ENCODE results near the gene PCSK6.
"Not testable (repeated sequence)": the region's sequence is repeated elsewhere in the genome, so short reads cannot be mapped to it uniquely, and the experiment has no call there.

The PCSK6 gene

DNA sequence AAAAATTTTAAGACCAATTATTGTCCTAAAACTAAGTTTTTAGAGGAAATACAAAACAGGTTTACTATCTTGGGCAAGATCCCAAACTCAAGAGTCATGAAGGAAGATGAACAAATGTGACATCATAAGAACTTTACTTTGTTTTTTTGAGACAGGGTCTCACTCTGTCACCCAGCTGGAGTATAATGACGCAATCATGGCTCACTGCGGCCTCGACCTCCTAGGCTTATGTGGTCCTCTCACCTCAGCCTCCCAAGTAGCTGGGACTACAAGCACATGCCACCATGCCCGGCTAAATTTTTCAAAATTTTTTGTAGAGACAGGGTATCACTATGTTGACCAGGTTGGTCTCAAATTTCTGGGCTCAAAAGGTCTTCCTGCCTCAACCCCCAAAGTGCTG, 69.3 kb downstream of the PCSK6 start:
- Histone ChIP-seq H2BK15ac (ENCODE audit: low read length) (no peak overlapping the region), H4K91ac (ENCODE audit: low read depth, low read length, poor library complexity) (no peak overlapping the region), H3K4me3 (ENCODE audit: low read length in 2 of 2) (no peak overlapping the region), H3K27me3 (ENCODE audit: control insufficient read depth in 3 of 3, insufficient read depth in 3 of 3, low read depth in 1 of 3, low read length in 3 of 3) (no peaks in the 10 kb centered on the region), H3K4ac (ENCODE audit: low read length) (no peak overlapping the region), H3K4me1 (ENCODE audit: control insufficient read depth in 2 of 2, insufficient read depth in 1 of 2, low read depth in 1 of 2, low read length in 2 of 2) (no peaks in the 10 kb centered on the region), H2AK5ac (ENCODE audit: low read depth, low read length) (no peak overlapping the region), H2BK5ac (ENCODE audit: low read length) (no peak overlapping the region), H2AFZ (ENCODE audit: low read length) (no peak overlapping the region), H3K36me3 (replicated peaks in 1 of 2; ENCODE audit: control insufficient read depth in 2 of 2, insufficient read depth in 2 of 2, low read length in 2 of 2) (no peaks in the 10 kb centered on the region), H2BK12ac (ENCODE audit: low read length) (no peak overlapping the region), H3K9ac (ENCODE audit: low read depth, low read length, poor library complexity) (no peak overlapping the region), H3K9me3 (replicated peaks in 1 of 2; ENCODE audit: control insufficient read depth in 2 of 2, insufficient read depth in 1 of 2, low read depth in 1 of 2, low read length in 2 of 2) (peaks cover 0 to 5% of the 10 kb centered on the region in 2 donors), H3K27ac (replicated peaks; ENCODE audit: low read length) (no peak overlapping the region), H3K18ac (ENCODE audit: low read length) (no peak overlapping the region), H3K23ac (ENCODE audit: low read depth, low read length, poor library complexity) (no peak overlapping the region), H4K8ac (ENCODE audit: low read depth, low read length) (no peak overlapping the region), H3K4me2 (ENCODE audit: insufficient read depth, low read length, poor library complexity, severe bottlenecking) (no peak overlapping the region), H2BK120ac (ENCODE audit: low read depth, low read length) (no peak overlapping the region), H3K79me1 (ENCODE audit: low read depth, low read length) (no peaks in the 10 kb centered on the region), H3K14ac (ENCODE audit: low read length) (no peak overlapping the region)
- no peak for DNase-seq (ENCODE audit: low spot score)
- no CpG with 5 or more reads among the region's 4 CpGs for WGBS, 2 donors (ENCODE audit: extremely low coverage in 2 of 2, insufficient read length in 2 of 2, insufficient replicate concordance in 1 of 2)

DNA sequence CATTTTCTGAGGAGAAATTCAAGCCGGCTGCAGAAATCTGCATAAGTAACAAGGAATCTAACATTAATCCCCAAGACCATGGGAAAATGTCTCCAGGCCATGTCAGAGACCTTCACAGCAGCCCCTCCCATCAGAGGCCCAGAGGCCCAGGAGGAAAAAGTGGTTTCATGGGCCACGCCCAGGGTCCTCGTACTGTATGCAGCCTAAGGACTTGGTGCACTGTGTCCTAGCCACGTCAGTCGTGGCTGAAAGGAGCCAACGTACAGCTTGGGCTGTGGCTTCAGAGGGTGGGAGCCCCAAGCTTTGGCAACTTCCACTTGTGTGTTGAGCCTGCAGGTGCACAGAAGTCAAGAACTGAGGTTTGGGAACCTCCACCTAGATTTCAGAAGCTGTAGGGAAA, 73.0 kb downstream of the PCSK6 start:
- H3K23ac ChIP-seq (ENCODE audit: low read depth, low read length, poor library complexity); H2AK5ac ChIP-seq (ENCODE audit: low read depth, low read length); H2BK120ac ChIP-seq (ENCODE audit: low read depth, low read length); H3K4ac ChIP-seq (ENCODE audit: low read length); DNase-seq (ENCODE audit: low spot score); H3K36me3 ChIP-seq (replicated peaks in 1 of 2; ENCODE audit: control insufficient read depth in 2 of 2, insufficient read depth in 2 of 2, low read length in 2 of 2); H2BK15ac ChIP-seq (ENCODE audit: low read length); H3K27me3 ChIP-seq (ENCODE audit: control insufficient read depth in 3 of 3, insufficient read depth in 3 of 3, low read depth in 1 of 3, low read length in 3 of 3); H2AFZ ChIP-seq (ENCODE audit: low read length); H3K4me3 ChIP-seq (ENCODE audit: low read length in 2 of 2); H3K9ac ChIP-seq (ENCODE audit: low read depth, low read length, poor library complexity); H3K14ac ChIP-seq (ENCODE audit: low read length); H2BK12ac ChIP-seq (ENCODE audit: low read length); H3K9me3 ChIP-seq (replicated peaks in 1 of 2; ENCODE audit: control insufficient read depth in 2 of 2, insufficient read depth in 1 of 2, low read depth in 1 of 2, low read length in 2 of 2); H3K79me1 ChIP-seq (ENCODE audit: low read depth, low read length); H4K8ac ChIP-seq (ENCODE audit: low read depth, low read length); H3K4me2 ChIP-seq (ENCODE audit: insufficient read depth, low read length, poor library complexity, severe bottlenecking); H3K4me1 ChIP-seq (ENCODE audit: control insufficient read depth in 2 of 2, insufficient read depth in 1 of 2, low read depth in 1 of 2, low read length in 2 of 2); H3K27ac ChIP-seq (replicated peaks; ENCODE audit: low read length); H4K91ac ChIP-seq (ENCODE audit: low read depth, low read length, poor library complexity): not testable (repeated sequence)
- Histone ChIP-seq H2BK5ac (ENCODE audit: low read length) (peak overlapping the region; percentile 39), H3K18ac (ENCODE audit: low read length) (peak overlapping the region; percentile 38)
- no CpG with 5 or more reads among the region's 6 CpGs for WGBS, 2 donors (ENCODE audit: extremely low coverage in 2 of 2, insufficient read length in 2 of 2, insufficient replicate concordance in 1 of 2)

GRCh38 chr15:101413239-101413638, 76.3 kb downstream of the PCSK6 start:
- WGBS, 2 donors (ENCODE audit: extremely low coverage in 2 of 2, insufficient read length in 2 of 2, insufficient replicate concordance in 1 of 2) = no CpG with 5 or more reads among the region's 3 CpGs
- no peak overlapping the region for H2BK120ac ChIP-seq (ENCODE audit: low read depth, low read length)
- no peak overlapping the region for H3K23ac ChIP-seq (ENCODE audit: low read depth, low read length, poor library complexity)
- no peak overlapping the region for H3K4me2 ChIP-seq (ENCODE audit: insufficient read depth, low read length, poor library complexity, severe bottlenecking)
- peaks cover 0 to 1% of the 10 kb centered on the region in 2 donors for H3K4me1 ChIP-seq (ENCODE audit: control insufficient read depth in 2 of 2, insufficient read depth in 1 of 2, low read depth in 1 of 2, low read length in 2 of 2)
- no peak overlapping the region for H4K91ac ChIP-seq (ENCODE audit: low read depth, low read length, poor library complexity)
- H2BK5ac ChIP-seq (ENCODE audit: low read length) = no peak overlapping the region
- H2AFZ ChIP-seq (ENCODE audit: low read length) = no peak overlapping the region
- H3K18ac ChIP-seq (ENCODE audit: low read length) = no peak overlapping the region
- peaks cover 0 to 2% of the 10 kb centered on the region in 2 donors for H3K36me3 ChIP-seq (replicated peaks in 1 of 2; ENCODE audit: control insufficient read depth in 2 of 2, insufficient read depth in 2 of 2, low read length in 2 of 2)
- H2AK5ac ChIP-seq (ENCODE audit: low read depth, low read length) = no peak overlapping the region
- no peak overlapping the region for H2BK12ac ChIP-seq (ENCODE audit: low read length)
- H3K14ac ChIP-seq (ENCODE audit: low read length) = no peak overlapping the region
- DNase-seq (ENCODE audit: low spot score) = no peak
- no peak overlapping the region for H3K4ac ChIP-seq (ENCODE audit: low read length)
- H3K79me1 ChIP-seq (ENCODE audit: low read depth, low read length) = no peaks in the 10 kb centered on the region
- H3K4me3 ChIP-seq (ENCODE audit: low read length in 2 of 2) = no peak overlapping the region
- H3K9me3 ChIP-seq (replicated peaks in 1 of 2; ENCODE audit: control insufficient read depth in 2 of 2, insufficient read depth in 1 of 2, low read depth in 1 of 2, low read length in 2 of 2) = peaks cover 0 to 5% of the 10 kb centered on the region in 2 donors
- no peak overlapping the region for H3K9ac ChIP-seq (ENCODE audit: low read depth, low read length, poor library complexity)
- no peak overlapping the region for H4K8ac ChIP-seq (ENCODE audit: low read depth, low read length)
- no peak overlapping the region for H3K27ac ChIP-seq (replicated peaks; ENCODE audit: low read length)
- no peak overlapping the region for H2BK15ac ChIP-seq (ENCODE audit: low read length)
- no peaks in the 10 kb centered on the region for H3K27me3 ChIP-seq (ENCODE audit: control insufficient read depth in 3 of 3, insufficient read depth in 3 of 3, low read depth in 1 of 3, low read length in 3 of 3)

- Histone ChIP-seq H4K91ac (ENCODE audit: low read depth, low read length, poor library complexity) (no peak overlapping the region), H2BK120ac (ENCODE audit: low read depth, low read length) (no peak overlapping the region)
- no peak for DNase-seq (ENCODE audit: low spot score)
Measured at GRCh38 chr15:101411581-101411980, 77.9 kb downstream of the PCSK6 start.

More at GRCh38 chr15:101411581-101411980, 77.9 kb downstream of the PCSK6 start:
- Histone ChIP-seq H3K9me3 (replicated peaks in 1 of 2; ENCODE audit: control insufficient read depth in 2 of 2, insufficient read depth in 1 of 2, low read depth in 1 of 2, low read length in 2 of 2) (peaks cover 2% of the 10 kb centered on the region in 2 donors), H2AFZ (ENCODE audit: low read length) (no peak overlapping the region), H3K18ac (ENCODE audit: low read length) (no peak overlapping the region), H4K8ac (ENCODE audit: low read depth, low read length) (no peak overlapping the region), H3K4me3 (ENCODE audit: low read length in 2 of 2) (no peak overlapping the region), H3K27me3 (ENCODE audit: control insufficient read depth in 3 of 3, insufficient read depth in 3 of 3, low read depth in 1 of 3, low read length in 3 of 3) (no peaks in the 10 kb centered on the region), H3K23ac (ENCODE audit: low read depth, low read length, poor library complexity) (no peak overlapping the region), H3K79me1 (ENCODE audit: low read depth, low read length) (no peaks in the 10 kb centered on the region), H3K36me3 (replicated peaks in 1 of 2; ENCODE audit: control insufficient read depth in 2 of 2, insufficient read depth in 2 of 2, low read length in 2 of 2) (peaks cover 0 to 2% of the 10 kb centered on the region in 2 donors), H2AK5ac (ENCODE audit: low read depth, low read length) (peak overlapping the region; percentile 39), H3K9ac (ENCODE audit: low read depth, low read length, poor library complexity) (peak overlapping the region; percentile 5), H3K4ac (ENCODE audit: low read length) (no peak overlapping the region), H2BK15ac (ENCODE audit: low read length) (no peak overlapping the region), H2BK12ac (ENCODE audit: low read length) (no peak overlapping the region), H2BK5ac (ENCODE audit: low read length) (no peak overlapping the region), H3K27ac (replicated peaks; ENCODE audit: low read length) (no peak overlapping the region), H3K4me2 (ENCODE audit: insufficient read depth, low read length, poor library complexity, severe bottlenecking) (no peak overlapping the region), H3K14ac (ENCODE audit: low read length) (peak overlapping the region; percentile 49), H3K4me1 (ENCODE audit: control insufficient read depth in 2 of 2, insufficient read depth in 1 of 2, low read depth in 1 of 2, low read length in 2 of 2) (peaks cover 0 to 8% of the 10 kb centered on the region in 2 donors)
- WGBS, 2 donors (ENCODE audit: extremely low coverage in 2 of 2, insufficient read length in 2 of 2, insufficient replicate concordance in 1 of 2) = no CpG with 5 or more reads among the region's 10 CpGs
